NCI-H1105 treated with DMSO at 0.1 percent for 48 hours (cell line): ENCODE results near the gene SF3B3.
"Not testable (repeated sequence)": the region's sequence is repeated elsewhere in the genome, so short reads cannot be mapped to it uniquely, and the experiment has no call there.

Source experiments
- DNase-seq: peaks from one replicate; lab custom pipeline; 2025; lab: John Stamatoyannopoulos, UW

The SF3B3 gene

GRCh38 chr16:70568601-70569237 is 45.1 kb downstream of the SF3B3 start:
- DNase-seq, result no peak

- no peak for DNase-seq
These were observed 46.1 kb downstream of the SF3B3 start for GRCh38 chr16:70569752-70570151.

- DNase-seq, result no peak
These were observed 47.5 kb downstream of the SF3B3 start for GRCh38 chr16:70570967-70571570.

- DNase-seq, result no peak
These were observed 48.0 kb downstream of the SF3B3 start for GRCh38 chr16:70571623-70572022.

GRCh38 chr16:70572050-70572925 is 48.7 kb downstream of the SF3B3 start:
- DNase-seq, result no peak

GRCh38 chr16:70572926-70573270 is 49.3 kb downstream of the SF3B3 start:
- no peak for DNase-seq

GRCh38 chr16:70573451-70574121 is 50.0 kb downstream of the SF3B3 start:
- no peak for DNase-seq

- no peak for DNase-seq
These were observed 51.1 kb downstream of the SF3B3 start for GRCh38 chr16:70574595-70575271.

- no peak for DNase-seq
These were observed 51.8 kb downstream of the SF3B3 start for GRCh38 chr16:70575376-70575775.

- DNase-seq, result no peak
These were observed 53.0 kb downstream of the SF3B3 start for GRCh38 chr16:70576431-70577255.

- no peak for DNase-seq
These were observed 53.7 kb downstream of the SF3B3 start for GRCh38 chr16:70577256-70577698.

- DNase-seq, result no peak
These were observed 54.4 kb downstream of the SF3B3 start for GRCh38 chr16:70578035-70578434.

- DNase-seq, result no peak
These were observed 55.6 kb downstream of the SF3B3 start for GRCh38 chr16:70579248-70579647.

- DNase-seq, result no peak
These were observed 56.3 kb downstream of the SF3B3 start for GRCh38 chr16:70579648-70580630.

- DNase-seq, result no peak
These were observed 58.8 kb downstream of the SF3B3 start for GRCh38 chr16:70582280-70582978.

GRCh38 chr16:70586731-70587130 is 63.1 kb downstream of the SF3B3 start:
- DNase-seq, result no peak

- DNase-seq, result no peak
These were observed 64.9 kb downstream of the SF3B3 start for GRCh38 chr16:70588565-70588964.

GRCh38 chr16:70589416-70589815 is 65.8 kb downstream of the SF3B3 start:
- not testable (repeated sequence) for DNase-seq

GRCh38 chr16:70589998-70590471 is 66.4 kb downstream of the SF3B3 start:
- DNase-seq, result no peak
